BE2C (cell line): Measurements from ENCODE around the gene RFT1.
A peak's percentile ranks its signal among the peaks of the same experiment; 100 is the strongest.

ENCODE experiments used
- DNase-seq: peaks from one replicate; pipeline ENCODE4 v3.0.0-alpha.2; 2020
- H3K27me3 ChIP-seq: fragments of 250-450 bp; sonication (Bioruptor Pico); 2 replicates; pipeline ENCODE4 v1.5.1; 2020; ENCODE audit warnings: mild to moderate bottlenecking
- H3K36me3 ChIP-seq: fragments of 250-450 bp; sonication (Bioruptor Pico); 2 replicates; pipeline ENCODE4 v1.5.1; 2020; ENCODE audit warnings: mild to moderate bottlenecking
- H3K4me1 ChIP-seq: fragments of 250-450 bp; sonication (Bioruptor Pico); 2 replicates; pipeline ENCODE4 v1.5.1; 2020
- H3K4me3 ChIP-seq: 2 replicates; pipeline ENCODE4 v1.5.1; 2011; ENCODE audit warnings: low read depth, low read length
- H3K9me3 ChIP-seq: fragments of 250-450 bp; sonication (Bioruptor Pico); 2 replicates; pipeline ENCODE4 v1.5.1; 2020
- CTCF ChIP-seq: IDR thresholded peaks from 2 replicates; pipeline ENCODE4 v1.5.1; 2012; ENCODE audit warnings: mild to moderate bottlenecking, low read depth, low read length

Gene RFT1

GRCh38 chr3:53169045-53169831 lies 39.0 kb upstream of the RFT1 start:
- no peak overlapping the region for H3K4me3 ChIP-seq
- H3K9me3 ChIP-seq, result no peaks in the 10 kb centered on the region
- no peaks in the 10 kb centered on the region for H3K36me3 ChIP-seq
- no peaks in the 10 kb centered on the region for H3K4me1 ChIP-seq
- TF ChIP-seq CTCF, result no peak
- H3K27me3 ChIP-seq, result no peaks in the 10 kb centered on the region
- peak; percentile 20 for DNase-seq

GRCh38 chr3:53168175-53168923 lies 38.1 kb upstream of the RFT1 start:
- no peak for DNase-seq
- H3K27me3 ChIP-seq, result no peaks in the 10 kb centered on the region
- TF ChIP-seq CTCF, result no peak
- H3K4me3 ChIP-seq, result no peak overlapping the region
- no peaks in the 10 kb centered on the region for H3K9me3 ChIP-seq
- H3K4me1 ChIP-seq, result no peaks in the 10 kb centered on the region
- H3K36me3 ChIP-seq, result no peaks in the 10 kb centered on the region

- no peaks in the 10 kb centered on the region for H3K9me3 ChIP-seq
- no peak for TF ChIP-seq CTCF
- no peaks in the 10 kb centered on the region for H3K36me3 ChIP-seq
- H3K4me3 ChIP-seq, result no peak overlapping the region
- DNase-seq, result no peak
- no peaks in the 10 kb centered on the region for H3K4me1 ChIP-seq
- no peaks in the 10 kb centered on the region for H3K27me3 ChIP-seq
Measured at GRCh38 chr3:53167418-53168174, 37.4 kb upstream of the RFT1 start.

GRCh38 chr3:53166781-53167291 lies 36.6 kb upstream of the RFT1 start:
- no peak for TF ChIP-seq CTCF
- no peaks in the 10 kb centered on the region for H3K4me1 ChIP-seq
- H3K27me3 ChIP-seq, result no peaks in the 10 kb centered on the region
- H3K9me3 ChIP-seq, result no peaks in the 10 kb centered on the region
- H3K4me3 ChIP-seq, result no peak overlapping the region
- no peaks in the 10 kb centered on the region for H3K36me3 ChIP-seq
- no peak for DNase-seq

GRCh38 chr3:53166206-53166605 lies 36.0 kb upstream of the RFT1 start:
- Histone ChIP-seq H3K4me1 (no peaks in the 10 kb centered on the region), H3K36me3 (no peaks in the 10 kb centered on the region), H3K27me3 (no peaks in the 10 kb centered on the region), H3K9me3 (no peaks in the 10 kb centered on the region), H3K4me3 (no peak overlapping the region)
- no peak for DNase-seq
- no peak for TF ChIP-seq CTCF
